Right hindlimb (tissue), 1 donor: ENCODE measurements around the gene GABARAPL1.
A peak's percentile ranks its signal among the peaks of the same experiment; 100 is the strongest.
"Not testable (repeated sequence)": the region's sequence is repeated elsewhere in the genome, so short reads cannot be mapped to it uniquely, and the experiment has no call there.

Experiments used
- DNase-seq: peaks from one replicate; pipeline ENCODE4 v3.0.0-alpha.2; 2018

GABARAPL1 gene

GRCh38 chr12:10212739-10213131 lies at the start of gene GABARAPL1:
TSS of gene GABARAPL1 (plus strand) at chr12:10212877. CDS start at chr12:10213130, 253 bp downstream.
- DNase-seq = peak; percentile 89

GRCh38 chr12:10163084-10163483 lies 49.6 kb upstream of the GABARAPL1 start:
- no peak for DNase-seq

- no peak for DNase-seq
These were observed 47.3 kb upstream of the GABARAPL1 start for GRCh38 chr12:10165421-10165820.

- DNase-seq = no peak
These were observed 45.1 kb upstream of the GABARAPL1 start for GRCh38 chr12:10167599-10167998.

GRCh38 chr12:10169104-10169503 lies 43.6 kb upstream of the GABARAPL1 start:
- DNase-seq = no peak

DNA sequence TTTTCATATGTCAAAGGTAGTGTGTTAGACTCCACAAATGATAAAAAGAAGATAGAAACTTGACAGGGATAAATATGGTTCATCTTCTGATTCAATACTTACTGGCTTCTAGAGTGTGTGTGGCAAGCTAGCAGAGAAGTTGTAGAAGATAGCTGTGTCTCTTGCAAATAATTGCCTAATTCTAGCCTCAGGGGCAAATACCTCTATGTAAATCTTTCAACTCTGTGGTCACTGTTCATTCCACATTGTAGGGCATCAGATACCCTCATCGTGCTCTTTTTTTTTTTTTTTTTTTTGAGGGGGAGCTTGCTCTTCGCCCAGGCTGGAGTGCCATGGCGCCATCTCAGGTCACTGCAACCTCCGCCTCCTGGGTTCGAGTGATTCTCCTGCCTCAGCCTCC lies 42.5 kb upstream of the GABARAPL1 start:
- DNase-seq = no peak

GRCh38 chr12:10171973-10172728 lies 40.5 kb upstream of the GABARAPL1 start, which contains the start of gene OLR1:
TSS of gene OLR1 (minus strand) at chr12:10172132. CDS start at chr12:10172077, 55 bp downstream.
- DNase-seq = no peak

GRCh38 chr12:10174986-10175614 lies 37.6 kb upstream of the GABARAPL1 start:
- no peak for DNase-seq

GRCh38 chr12:10175846-10176636 lies 36.6 kb upstream of the GABARAPL1 start:
- DNase-seq = no peak

GRCh38 chr12:10178821-10179220 lies 33.9 kb upstream of the GABARAPL1 start, which contains the start of gene TMEM52B:
TSS of gene TMEM52B (plus strand) at chr12:10179032. CDS start at chr12:10179575, 543 bp downstream.
- no peak for DNase-seq

GRCh38 chr12:10179776-10180181 lies 32.9 kb upstream of the GABARAPL1 start:
- no peak for DNase-seq

DNA sequence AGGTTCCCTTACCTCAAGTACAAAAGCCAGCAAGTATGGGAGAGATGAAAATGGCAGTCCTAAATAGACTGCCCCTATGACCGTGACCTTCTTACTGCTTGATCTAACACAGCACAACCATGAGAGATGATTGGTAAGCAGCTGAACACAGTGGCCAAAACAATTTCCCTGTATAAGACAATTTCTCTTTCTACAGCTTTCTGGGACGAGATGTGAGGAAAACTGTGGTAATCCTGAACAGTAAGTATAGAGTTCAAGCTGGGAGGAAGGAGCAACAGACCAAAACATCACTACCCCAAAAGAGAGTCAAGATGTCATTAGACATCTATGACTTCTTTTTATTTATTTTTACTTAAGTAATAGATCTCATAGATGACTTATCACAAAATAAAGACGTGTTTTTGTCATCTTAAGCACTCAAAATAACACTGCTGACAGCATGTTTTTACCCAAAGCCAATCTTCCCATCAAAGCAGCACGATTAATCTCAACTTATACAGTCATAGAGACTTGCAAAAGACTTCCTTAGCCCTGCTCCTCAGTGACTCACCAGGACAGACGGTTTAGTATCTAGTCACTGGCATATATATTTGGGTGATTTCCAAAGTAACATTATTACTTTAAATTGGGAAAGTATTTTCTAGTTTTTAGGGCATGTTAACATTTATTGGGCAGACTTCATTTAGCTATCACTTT lies 30.2 kb upstream of the GABARAPL1 start:
- DNase-seq = no peak

DNA sequence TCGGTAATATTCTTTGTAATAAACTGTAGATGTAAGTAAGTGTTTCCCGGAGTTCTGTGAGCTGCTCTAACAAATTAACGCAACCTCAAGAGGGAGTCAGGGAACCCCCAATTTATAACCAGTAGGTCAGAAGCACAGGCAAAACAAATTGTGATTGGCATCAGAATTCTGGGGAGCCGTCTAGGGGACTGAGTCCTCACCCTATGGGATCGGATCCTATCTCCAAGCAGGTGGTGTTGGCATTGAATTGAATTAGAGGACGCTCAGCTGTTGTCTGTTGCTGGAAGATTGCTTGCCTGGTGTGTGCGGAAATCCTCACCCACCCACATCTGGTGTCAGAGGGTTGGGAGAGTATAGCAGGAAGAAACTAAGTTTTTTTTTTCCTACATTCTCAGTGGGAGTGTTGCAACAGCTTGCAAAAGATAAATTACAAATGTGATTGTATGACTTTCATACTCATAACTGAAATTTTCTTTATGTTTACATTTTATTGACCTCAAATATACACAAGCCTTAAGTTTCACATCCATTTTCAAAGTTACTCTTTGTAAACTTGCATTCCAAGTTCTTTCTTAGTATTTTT lies 28.3 kb upstream of the GABARAPL1 start:
- DNase-seq = no peak

DNA sequence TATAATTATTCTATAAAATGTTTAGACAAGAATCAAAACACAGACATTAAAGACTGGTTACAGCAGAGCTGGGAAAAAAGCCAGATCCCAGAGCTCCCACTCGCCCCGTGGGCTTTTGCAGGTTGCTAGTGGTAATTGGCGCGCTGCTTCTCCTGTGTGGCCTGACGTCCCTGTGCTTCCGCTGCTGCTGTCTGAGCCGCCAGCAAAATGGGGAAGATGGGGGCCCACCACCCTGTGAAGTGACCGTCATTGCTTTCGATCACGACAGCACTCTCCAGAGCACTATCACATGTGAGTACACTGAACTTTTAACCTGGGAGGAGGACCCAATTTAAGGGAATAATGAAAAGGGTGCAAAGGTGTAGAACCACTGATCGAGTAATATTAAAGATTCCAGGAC lies 26.4 kb upstream of the GABARAPL1 start:
- DNase-seq = peak; percentile 44

DNA sequence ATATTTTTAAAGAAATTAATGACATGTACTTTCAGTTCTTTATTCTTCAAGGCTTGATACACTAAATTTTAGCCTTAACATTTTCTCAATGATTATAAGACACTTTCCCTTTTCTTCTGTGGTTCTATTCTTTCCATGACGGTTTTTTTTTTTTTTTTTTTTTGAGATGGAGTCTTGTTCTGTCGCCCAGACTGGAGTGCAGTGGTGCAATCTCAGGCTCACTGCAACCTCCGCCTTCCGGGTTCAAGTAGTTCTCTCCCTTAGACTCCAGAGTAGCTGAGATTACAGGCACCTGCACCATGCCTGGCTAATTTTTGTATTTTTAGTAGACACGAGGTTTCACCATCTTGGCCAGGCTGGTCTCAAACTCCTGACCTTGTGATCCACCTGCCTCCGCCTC lies 25.7 kb upstream of the GABARAPL1 start:
- DNase-seq = not testable (repeated sequence)

GRCh38 chr12:10189653-10190052 lies 23.0 kb upstream of the GABARAPL1 start:
- DNase-seq = no peak

DNA sequence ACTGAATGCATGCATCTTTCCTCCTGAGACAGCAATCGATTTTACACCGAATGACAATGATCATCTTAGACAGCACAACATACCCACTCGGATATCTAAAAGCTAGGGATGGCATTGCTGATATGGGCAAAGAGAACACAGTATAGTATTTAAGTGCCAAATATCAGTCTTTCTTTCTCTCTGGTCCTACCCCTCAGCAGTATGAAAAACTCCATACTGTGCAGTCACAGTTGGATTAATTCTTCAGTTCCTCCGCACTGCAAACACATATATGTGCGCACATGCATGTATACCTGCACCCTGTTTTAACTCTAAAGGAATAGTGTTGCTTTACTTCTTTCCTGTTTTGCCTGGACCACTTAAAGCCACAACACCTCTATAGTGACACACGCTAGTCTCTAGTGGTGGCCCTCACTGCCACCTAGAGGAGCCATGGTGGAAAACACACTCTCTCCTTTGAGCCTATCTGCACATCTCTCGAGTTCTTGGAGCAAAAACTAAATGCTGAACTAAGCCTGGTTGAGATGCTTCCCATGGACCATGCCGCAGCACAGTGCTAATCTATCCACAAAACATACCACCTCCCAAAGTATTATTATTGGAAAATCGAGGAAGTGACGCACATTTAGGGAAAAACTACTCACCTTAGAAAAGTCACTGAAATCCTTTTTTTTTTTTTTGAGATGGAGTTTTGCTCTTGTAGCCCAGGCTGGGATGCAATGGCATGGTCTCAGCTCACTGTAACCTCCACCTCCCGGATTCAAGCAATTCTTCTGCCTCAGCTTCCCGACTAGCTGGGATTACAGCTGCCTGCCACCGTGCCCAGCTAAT lies 21.9 kb upstream of the GABARAPL1 start:
- DNase-seq = peak; percentile 47

GRCh38 chr12:10191865-10192264 lies 20.8 kb upstream of the GABARAPL1 start:
- DNase-seq = no peak

GRCh38 chr12:10194160-10194670 lies 18.5 kb upstream of the GABARAPL1 start:
- DNase-seq = no peak

GRCh38 chr12:10196210-10196609 lies 16.5 kb upstream of the GABARAPL1 start:
- DNase-seq = no peak

GRCh38 chr12:10197879-10198278 lies 14.8 kb upstream of the GABARAPL1 start:
- DNase-seq = no peak
